ENCODE results near the gene WSB1.

Gene WSB1

GRCh38 chr17:27283060-27283459 lies 10.9 kb upstream of the WSB1 start:
- no peak for DNase-seq (ENCODE audit: extremely low read depth, insufficient read length)
- Histone ChIP-seq H3K4me3 (replicated peaks; ENCODE audit: low read depth, low read length) (no peak overlapping the region), H3K36me3 (ENCODE audit: control insufficient read depth, insufficient read depth, low read length) (no peaks in the 10 kb centered on the region), H3K27me3 (replicated peaks; ENCODE audit: control insufficient read depth, insufficient read depth, low read length) (no peaks in the 10 kb centered on the region)
- TF ChIP-seq CTCF (IDR thresholded peaks at IDR 0.05; ENCODE audit: insufficient read depth, low read length, poor library complexity, severe bottlenecking) = no peak

GRCh38 chr17:27283751-27284150 lies 10.2 kb upstream of the WSB1 start:
- Histone ChIP-seq H3K36me3 (ENCODE audit: control insufficient read depth, insufficient read depth, low read length) (no peaks in the 10 kb centered on the region), H3K4me3 (replicated peaks; ENCODE audit: low read depth, low read length) (no peak overlapping the region), H3K27me3 (replicated peaks; ENCODE audit: control insufficient read depth, insufficient read depth, low read length) (no peaks in the 10 kb centered on the region)
- no peak for DNase-seq (ENCODE audit: extremely low read depth, insufficient read length)
- no peak for TF ChIP-seq CTCF (IDR thresholded peaks at IDR 0.05; ENCODE audit: insufficient read depth, low read length, poor library complexity, severe bottlenecking)

GRCh38 chr17:27284811-27285415 lies 9.0 kb upstream of the WSB1 start:
- H3K27me3 ChIP-seq (replicated peaks; ENCODE audit: control insufficient read depth, insufficient read depth, low read length) = no peaks in the 10 kb centered on the region
- no peak for DNase-seq (ENCODE audit: extremely low read depth, insufficient read length)
- no peak for TF ChIP-seq CTCF (IDR thresholded peaks at IDR 0.05; ENCODE audit: insufficient read depth, low read length, poor library complexity, severe bottlenecking)
- H3K36me3 ChIP-seq (ENCODE audit: control insufficient read depth, insufficient read depth, low read length) = no peaks in the 10 kb centered on the region
- H3K4me3 ChIP-seq (replicated peaks; ENCODE audit: low read depth, low read length) = no peak overlapping the region

- no peak for DNase-seq (ENCODE audit: extremely low read depth, insufficient read length)
- Histone ChIP-seq H3K4me3 (replicated peaks; ENCODE audit: low read depth, low read length) (no peak overlapping the region), H3K27me3 (replicated peaks; ENCODE audit: control insufficient read depth, insufficient read depth, low read length) (no peaks in the 10 kb centered on the region), H3K36me3 (ENCODE audit: control insufficient read depth, insufficient read depth, low read length) (no peaks in the 10 kb centered on the region)
- TF ChIP-seq CTCF (IDR thresholded peaks at IDR 0.05; ENCODE audit: insufficient read depth, low read length, poor library complexity, severe bottlenecking) = no peak
These were observed 8.4 kb upstream of the WSB1 start for GRCh38 chr17:27285516-27285915.

GRCh38 chr17:27288183-27288582 lies 5.7 kb upstream of the WSB1 start:
- DNase-seq (ENCODE audit: extremely low read depth, insufficient read length) = no peak
- TF ChIP-seq CTCF (IDR thresholded peaks at IDR 0.05; ENCODE audit: insufficient read depth, low read length, poor library complexity, severe bottlenecking) = no peak
- Histone ChIP-seq H3K4me3 (replicated peaks; ENCODE audit: low read depth, low read length) (no peak overlapping the region), H3K36me3 (ENCODE audit: control insufficient read depth, insufficient read depth, low read length) (no peaks in the 10 kb centered on the region), H3K27me3 (replicated peaks; ENCODE audit: control insufficient read depth, insufficient read depth, low read length) (no peaks in the 10 kb centered on the region)

- Histone ChIP-seq H3K4me3 (replicated peaks; ENCODE audit: low read depth, low read length) (no peak overlapping the region), H3K36me3 (ENCODE audit: control insufficient read depth, insufficient read depth, low read length) (no peaks in the 10 kb centered on the region), H3K27me3 (replicated peaks; ENCODE audit: control insufficient read depth, insufficient read depth, low read length) (no peaks in the 10 kb centered on the region)
- DNase-seq (ENCODE audit: extremely low read depth, insufficient read length) = no peak
- no peak for TF ChIP-seq CTCF (IDR thresholded peaks at IDR 0.05; ENCODE audit: insufficient read depth, low read length, poor library complexity, severe bottlenecking)
These were observed 4.1 kb upstream of the WSB1 start for GRCh38 chr17:27289856-27290255.

All from GM06990 (cell line).